NT2/D1 (cell line): ENCODE results near the gene KAT6B.

Experiments used
- SUZ12 ChIP-seq: IDR thresholded peaks from 2 replicates; pipeline ENCODE4 v1.6.1; 2011; ENCODE audit not compliant: insufficient read length, insufficient read depth; ENCODE audit errors: extremely low read depth
- YY1 ChIP-seq: IDR thresholded peaks from 2 replicates; pipeline ENCODE4 v1.6.1; 2011; ENCODE audit not compliant: insufficient read length, insufficient read depth
- ZNF274 ChIP-seq: IDR thresholded peaks from 2 replicates; pipeline ENCODE4 v1.6.1; 2011; ENCODE audit warnings: mild to moderate bottlenecking, low read depth, low read length

DNA sequence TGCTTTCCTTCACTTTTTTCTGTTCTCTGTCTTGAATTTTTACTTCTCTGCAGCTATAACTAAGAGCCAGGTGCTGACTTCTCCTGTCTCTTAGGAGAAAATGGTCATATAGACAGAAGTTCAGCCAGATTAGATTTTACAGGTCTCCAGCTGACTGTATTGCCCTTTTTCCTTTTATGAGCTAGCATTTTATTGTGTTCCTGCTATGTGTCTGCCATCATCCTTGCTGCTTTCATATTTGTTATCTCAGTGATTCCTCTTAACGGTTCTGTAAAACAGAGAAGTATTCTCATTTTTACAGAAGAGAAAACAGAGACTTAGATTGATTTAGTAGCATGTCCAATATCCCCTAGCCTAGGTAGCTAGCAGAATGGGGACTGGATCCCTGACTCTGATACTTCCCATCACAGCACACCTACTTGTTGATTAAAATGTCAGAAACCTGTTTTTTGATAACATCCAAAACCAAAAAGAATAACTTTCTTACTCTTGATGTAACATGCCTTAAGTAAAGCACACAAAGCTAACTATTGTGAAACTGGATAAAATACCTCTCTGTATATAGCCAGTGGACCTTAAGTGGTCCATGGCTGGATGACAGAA lies 5.2 kb downstream of the KAT6B start:
- no peak for TF ChIP-seq ZNF274
- no peak for TF ChIP-seq YY1
- no peak for TF ChIP-seq SUZ12
